ENCODE data around the gene DCAKD. TPM values are rescaled to one million over a fixed set of nuclear protein-coding genes. Genes with fewer than 3 reads are reported as not detected.

The DCAKD gene
- total and polyA plus RNA-seq, 2 of the 8 experiments (the other 6 are each of a cell fraction or from before 2014, with no cell fraction given) = 35.6 to 52.9 TPM

DNA sequence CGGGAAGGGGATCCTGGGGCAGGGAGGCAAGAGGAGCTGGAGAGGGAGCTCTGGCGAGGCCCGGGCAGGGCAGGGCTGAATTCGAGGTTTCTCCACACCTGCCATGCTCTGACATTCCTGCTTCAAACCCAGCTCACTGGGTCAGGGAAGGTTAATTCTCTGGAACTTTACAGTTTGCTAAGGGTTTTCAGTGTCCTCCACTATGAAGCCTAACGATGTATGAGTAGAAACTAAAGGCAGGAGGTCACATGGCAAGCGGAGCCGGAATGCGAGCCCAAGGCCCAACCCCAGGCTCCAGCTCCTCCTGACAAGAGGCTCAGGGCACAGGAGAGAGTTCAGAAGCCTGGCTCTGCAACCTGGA is 29.2 kb downstream of the DCAKD start (continued):
- no peak for TF ChIP-seq RNF2 (IDR thresholded peaks at IDR 0.05; ENCODE audit: borderline replicate concordance, low read depth, low read length, missing control alignments, poor library complexity, severe bottlenecking)
- no peak for TF ChIP-seq EGR1 (IDR thresholded peaks at IDR 0.05; ENCODE audit: borderline replicate concordance, low read depth, low read length)
- no peak for TF ChIP-seq CBX8 (IDR thresholded peaks at IDR 0.05; ENCODE audit: borderline replicate concordance, low read depth, low read length)
- no peak for TF ChIP-seq RAD21 (IDR thresholded peaks at IDR 0.05 in 1 of 2, conservative IDR thresholded peaks at IDR 0.05 in 1 of 2; ENCODE audit: low read depth in 2 of 2, low read length in 2 of 2)
- TF ChIP-seq TBP (IDR thresholded peaks at IDR 0.05; ENCODE audit: low read depth, low read length) = no peak
